ENCODE results near the gene POLD2.
"Not testable (repeated sequence)": the region's sequence is repeated elsewhere in the genome, so short reads cannot be mapped to it uniquely, and the experiment has no call there.

The POLD2 gene

DNA sequence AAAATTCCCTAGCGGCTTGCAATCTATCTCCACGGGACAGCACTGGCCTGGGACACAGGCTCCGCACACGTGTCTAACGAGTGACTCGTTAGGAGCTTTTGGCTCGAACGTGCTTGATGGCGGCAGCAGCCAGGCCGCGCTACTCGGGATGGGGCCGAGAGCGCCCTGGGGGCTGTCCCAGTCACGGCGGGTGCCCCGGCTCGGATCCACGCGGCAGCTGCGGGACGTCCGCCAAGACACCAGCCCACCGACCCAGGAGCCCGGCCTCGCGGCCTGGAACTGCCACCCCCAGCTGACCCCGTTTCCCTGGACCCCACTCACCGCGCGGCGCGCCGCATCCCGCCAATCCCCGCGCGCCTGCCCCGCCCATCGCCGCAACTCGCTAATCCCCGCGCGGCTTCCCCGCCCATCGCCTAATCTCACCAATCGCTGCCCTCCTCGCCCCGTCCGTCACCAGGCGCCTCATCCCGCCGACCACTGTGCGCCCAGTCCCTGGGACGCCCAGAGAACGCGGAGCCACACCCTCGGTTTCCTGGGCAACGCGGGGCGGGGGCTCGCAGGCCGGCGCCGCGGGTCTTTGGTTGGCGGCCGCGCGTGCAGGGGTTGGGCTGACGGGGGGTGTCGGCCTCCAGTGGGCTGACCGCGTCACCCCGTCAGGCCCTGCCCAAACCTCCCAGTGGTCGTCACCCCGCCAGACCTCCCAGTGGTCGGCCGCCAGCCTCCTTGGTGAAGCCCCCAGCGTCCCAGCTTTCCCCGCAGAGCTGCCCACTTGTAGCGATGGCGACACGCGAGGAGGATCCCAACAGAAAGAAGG is at the start of gene POLD2:
Gene POLD2, minus strand, starts transcription at position 359 of the 814 bp plus-strand sequence. CDS start 1,495 bp downstream, outside the sequence.
- peak; percentile 96 for DNase-seq

DNA sequence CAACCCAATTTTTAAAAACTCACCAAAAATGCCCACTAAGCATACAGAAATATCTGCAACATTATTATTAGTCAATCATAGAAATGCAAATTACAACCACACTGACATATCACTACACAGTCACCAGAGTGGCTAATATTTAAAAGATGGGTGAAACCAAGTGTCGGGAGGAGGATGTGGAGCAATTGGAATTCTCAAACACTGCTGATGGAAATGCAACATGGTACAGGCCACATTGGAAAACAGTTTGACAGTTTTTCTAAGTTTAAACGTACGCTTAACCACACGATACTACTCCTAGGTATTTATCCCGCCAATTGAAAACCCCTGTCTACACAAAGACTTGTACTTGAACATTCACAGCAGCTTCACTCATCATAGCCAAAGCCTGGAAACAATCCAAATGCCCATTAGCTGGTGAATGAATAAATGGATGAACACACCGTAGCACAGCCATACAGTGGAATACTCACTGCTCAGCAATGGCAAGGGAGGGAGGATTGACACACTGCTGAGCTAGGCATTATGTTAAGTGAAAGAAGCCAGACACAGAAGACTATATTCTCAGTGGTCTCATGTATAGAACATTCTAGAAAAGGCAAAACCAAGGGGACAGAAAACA is 49.6 kb upstream of the POLD2 start:
- DNase-seq: no peak

DNA sequence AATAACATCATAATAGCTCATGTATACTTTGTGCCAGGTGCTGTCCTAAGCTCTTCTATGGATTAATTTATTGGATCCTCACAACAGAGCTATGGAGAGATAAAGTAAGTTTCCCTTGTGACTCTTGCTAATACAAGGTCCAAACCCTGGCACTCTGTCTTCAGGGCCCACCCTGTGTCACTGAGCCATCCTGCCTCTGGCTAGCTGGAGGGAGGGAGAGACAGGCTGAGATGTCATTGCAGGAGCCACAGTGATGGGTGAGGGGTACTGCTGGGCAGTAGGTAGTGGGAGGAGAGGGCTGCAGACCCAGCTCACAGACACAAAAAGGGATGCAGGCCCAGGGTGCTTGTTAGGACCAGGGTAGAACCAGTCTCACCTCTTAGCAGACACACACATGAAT is 49.0 kb upstream of the POLD2 start:
- DNase-seq: no peak

DNA sequence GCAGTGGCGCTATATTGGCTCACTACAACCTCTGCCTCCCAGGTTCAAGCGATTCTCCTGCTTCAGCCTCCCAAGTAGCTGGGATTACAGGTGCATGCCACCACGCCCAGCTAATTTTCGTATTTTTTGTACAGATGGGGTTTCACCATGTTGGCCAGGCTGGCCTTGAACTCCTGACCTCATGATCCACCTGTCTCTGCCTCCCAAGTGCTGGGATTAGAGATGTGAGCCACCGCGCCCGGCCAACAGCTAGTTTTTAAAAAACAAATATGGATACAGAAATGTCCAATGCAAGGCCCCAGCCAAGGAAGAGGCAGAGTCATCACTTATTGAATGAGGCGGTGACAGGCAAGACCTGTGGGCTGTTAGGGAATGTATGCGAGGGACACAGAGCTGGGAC is 48.6 kb upstream of the POLD2 start:
- not testable (repeated sequence) for DNase-seq

DNA sequence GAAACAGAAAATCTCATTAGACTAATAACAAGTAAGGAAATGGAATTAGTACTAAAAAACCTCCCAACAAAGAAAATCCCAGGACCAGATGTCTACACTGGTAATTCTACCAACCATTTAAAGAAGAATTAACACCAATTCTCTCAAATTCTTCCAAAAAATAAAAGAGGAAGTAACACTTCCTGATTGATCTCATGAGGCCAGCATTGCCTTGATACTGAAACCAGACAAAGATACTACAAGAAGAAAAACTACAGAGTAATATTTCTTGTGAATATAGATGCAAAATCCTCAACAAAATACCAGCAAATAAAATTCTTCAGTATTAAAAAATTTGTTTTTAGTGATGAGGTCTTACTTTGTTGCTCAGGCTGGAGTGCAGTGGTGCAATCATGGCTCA is 44.6 kb upstream of the POLD2 start:
- no peak for DNase-seq

DNA sequence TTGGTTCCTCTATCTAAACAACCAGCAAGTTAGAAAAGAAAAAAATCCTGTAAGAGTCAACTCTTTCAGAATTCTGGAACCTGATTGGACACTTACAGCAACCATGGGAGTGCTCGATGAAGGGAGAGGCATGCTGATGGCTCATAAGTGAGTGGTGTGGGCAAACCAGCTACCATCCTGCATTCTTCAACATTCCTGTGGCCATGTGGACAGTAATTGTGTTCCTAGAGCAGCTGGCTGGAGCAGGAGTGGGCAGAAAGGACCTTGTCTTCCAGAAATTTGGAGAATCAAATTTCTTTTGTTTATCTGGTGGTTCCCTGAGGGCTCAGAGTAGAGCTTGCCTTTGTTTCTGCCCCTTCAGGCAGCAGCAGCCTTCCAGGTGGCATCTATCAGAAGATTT is 40.2 kb upstream of the POLD2 start:
- DNase-seq: peak; percentile 86

DNA sequence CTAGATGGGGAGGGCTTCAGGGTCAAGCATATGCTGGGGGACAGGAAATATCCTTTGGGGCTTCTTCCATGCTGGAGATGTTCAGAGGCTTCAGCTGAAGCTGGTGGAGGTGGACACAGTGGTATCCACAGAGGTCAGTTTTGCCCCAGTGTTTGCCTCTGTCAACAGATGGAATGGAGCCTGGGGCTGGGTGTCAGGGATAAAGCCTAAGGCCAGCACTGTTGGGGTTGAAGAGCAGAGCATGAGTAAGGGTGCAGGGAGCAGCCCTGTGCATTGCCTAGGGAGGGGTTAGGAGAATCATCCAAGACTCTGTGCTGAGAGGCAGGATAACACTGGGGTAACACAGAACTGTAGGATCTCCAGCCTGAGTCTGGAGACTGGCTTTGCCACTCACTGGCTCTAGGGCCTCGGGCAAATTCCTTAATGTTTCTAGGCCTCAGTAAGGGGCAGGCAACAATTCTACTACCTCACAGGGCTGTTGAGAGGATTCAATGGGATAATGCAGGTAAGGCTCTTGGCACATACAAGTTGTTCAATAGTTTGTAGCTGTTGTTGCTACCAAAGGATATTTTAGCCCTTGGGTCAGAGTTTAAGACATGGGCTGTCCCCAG is 39.5 kb upstream of the POLD2 start:
- no peak for DNase-seq

DNA sequence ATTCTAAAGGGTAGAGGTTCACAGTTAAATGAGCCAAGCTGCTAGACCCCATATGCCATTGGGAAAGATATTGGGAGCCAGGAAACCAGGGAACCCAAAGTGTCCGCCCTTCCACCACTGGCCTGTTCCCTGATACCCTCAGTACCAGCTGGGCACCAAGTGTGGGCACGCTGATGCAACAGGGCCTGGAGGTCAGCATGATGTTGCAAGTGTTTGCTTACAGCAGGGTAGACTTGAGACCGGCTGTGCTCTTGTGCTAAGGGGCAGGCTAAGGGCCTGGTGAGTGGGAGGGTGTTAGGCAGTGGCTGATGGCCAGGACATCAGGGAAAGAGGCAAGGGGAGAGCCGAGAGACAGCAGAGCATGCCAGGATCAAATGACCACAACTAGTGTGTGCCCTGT is 38.8 kb upstream of the POLD2 start:
- no peak for DNase-seq

DNA sequence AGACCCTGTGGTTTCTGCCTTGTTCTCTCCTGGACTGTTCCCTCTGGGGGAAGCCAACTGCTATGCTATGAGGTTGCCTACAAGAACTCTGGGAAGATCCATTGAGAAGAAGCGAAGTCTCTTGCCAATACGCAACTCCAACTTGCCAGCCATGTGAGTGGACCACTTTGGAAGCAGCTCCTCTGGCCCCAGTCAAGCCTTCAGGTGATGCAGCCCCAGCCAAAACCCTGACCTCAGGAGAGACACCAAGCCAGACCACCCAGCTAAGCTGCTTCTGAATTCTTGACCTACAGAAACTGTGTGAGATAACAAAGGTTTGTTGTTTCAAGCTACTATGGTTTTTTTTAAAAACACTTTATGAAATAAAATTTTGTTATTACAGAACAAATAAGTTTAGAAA is 38.0 kb upstream of the POLD2 start:
- no peak for DNase-seq

DNA sequence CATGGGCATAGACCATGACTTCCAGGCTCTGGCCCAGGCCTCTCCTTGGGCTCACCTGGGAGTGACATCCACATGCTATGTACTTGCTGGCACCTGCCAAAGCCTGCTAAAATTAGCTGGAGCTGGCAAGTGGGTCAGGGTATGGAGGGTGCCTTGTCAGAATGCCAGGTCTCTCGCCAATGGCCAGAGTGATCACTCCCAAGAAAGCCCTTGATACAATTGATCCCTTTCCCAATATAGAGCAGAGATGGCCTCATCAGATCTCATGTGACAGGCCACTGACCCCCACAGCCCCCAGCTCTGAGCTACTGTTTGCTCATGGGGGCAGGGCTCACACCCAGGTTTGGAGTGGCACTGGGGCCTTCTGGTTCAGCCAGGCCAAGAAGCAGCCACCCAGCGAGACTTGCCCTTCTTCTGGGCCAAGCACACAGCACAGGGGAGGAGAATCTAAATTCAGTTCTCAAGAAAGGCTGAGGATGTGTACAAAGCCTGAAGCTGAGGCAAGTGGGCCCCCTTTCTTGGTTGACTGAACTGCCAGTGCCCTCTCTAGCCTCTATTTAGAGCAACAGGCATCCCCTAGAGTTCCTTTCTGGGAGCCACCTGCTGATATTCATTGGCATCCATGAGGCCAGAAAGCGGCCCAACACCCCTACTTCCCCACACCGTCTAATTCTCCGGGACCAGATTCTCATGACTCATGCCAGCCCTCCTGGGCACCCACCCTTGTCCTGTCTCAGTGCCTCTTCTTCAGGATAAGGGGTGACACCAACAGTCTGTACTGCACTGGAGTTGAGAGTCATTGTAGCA is 36.7 kb upstream of the POLD2 start:
- no peak for DNase-seq

DNA sequence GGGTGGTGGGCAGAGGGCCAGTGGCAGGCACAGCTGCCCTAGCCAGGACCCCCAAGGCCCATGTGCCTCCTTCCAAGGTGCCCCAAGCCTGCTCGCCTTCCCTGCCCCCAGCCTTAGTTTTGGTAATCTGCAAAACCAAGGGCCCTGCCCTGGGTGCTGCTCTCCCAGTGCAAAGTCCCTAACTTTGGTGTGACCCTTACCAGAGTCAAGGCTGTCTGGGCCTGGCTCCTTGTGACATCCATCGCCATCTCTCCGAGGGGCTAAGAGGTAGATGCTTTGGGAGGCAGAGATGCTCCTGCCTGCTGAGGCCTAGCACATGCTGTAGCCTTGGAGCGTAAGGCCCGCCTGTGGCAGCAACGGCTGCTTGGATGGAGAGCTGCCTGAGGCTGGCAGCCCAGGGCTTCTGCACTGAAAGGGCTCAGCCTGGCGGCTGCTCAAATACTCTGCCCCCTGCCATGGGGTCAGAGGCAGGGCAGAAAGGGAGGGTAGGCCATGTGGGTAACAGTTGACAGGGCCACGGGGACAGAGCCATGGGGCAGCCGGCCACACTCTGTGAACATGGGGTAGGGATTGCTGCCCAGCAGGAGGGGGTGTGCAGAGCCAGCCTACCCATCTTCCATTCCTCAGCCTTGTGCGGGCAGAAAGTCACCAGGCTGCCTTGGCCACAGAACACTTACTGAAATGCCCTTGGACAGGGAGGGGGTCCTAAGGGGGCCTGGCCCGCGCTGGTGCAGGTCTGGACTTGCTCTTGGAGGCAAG is 35.7 kb upstream of the POLD2 start:
- no peak for DNase-seq

DNA sequence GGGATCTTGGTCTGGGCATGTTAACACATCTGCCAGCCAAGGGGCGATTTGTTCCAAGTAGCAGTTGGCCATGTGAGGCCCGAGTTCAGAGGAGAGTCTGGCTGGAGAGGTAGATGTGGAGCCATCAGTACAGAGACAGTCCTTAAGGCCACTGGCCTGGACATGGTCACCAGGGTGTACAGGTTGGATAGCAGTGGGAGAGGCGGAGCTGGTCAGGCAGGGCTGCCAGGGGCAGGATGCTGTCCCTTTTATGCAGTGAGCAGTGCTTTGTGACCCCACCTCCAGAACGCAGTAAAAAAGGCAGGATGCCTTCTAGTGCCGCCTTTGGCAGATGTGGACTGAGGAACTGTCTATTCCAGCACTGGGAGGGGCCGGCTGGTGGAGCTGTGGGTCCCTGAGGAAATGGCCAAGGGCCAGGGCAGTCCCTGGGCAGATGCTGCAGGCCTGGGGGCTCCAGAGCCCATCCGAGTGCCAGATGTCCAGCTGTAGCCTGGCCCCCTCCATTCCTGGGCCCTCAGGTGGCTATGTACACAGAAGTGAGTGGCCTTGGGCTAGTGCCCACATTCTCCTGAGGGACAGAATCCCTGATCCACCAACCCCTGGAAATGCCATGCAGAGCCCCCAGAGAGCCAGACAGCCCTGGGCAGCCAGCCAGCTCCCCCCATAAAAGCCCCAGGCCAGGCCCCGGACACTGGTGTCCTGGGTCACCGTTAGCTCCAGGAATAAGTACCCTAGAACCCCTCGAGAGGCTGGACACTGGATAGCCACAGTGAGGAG is 34.9 kb upstream of the POLD2 start:
- no peak for DNase-seq

DNA sequence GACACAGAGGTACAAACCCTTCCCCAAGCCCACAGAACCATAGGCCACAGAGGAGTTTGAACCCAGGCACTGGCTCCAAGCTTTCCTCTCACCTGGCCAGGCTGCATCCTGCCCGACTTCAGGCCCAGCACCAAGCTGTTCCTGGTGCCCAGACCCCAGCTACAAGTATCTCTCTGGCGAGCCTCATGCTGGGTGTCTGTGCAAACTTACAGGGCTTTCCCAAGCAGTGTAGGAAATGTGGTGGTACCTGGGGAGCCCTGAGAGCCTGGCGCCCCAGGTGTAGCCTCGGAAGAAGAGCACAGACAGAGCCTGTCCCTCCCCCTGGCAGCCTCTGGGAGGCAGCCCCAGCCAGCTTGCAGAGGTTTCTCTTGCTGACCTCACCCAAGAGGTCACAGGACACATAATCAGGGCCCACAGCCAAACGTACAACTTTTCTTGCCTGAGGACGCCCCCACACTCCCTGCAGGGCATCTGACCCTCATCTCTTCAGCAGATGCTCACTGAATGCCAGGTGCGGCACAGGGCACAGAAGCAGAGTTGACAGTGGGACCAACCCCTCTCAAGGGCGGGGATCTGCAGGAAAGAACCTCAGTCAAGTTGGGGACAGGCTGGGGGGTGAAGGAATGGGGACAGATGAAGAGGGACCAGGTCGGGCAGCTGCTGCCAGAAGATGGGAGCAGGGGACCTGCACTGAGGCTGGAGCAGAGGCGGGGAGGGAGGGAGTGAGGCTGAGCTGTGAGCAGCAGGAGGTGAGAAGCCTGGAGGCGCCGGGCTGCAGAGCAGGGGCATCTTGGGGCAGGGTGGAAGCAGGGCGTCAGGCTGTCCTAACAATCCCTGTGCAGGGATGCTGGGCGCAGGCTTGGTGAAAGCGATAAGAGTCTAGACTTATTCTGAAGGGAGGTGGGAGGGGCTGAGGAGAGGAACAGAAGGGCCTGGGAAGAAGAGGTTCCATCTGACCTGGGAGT is 34.0 kb upstream of the POLD2 start:
- no peak for DNase-seq

DNA sequence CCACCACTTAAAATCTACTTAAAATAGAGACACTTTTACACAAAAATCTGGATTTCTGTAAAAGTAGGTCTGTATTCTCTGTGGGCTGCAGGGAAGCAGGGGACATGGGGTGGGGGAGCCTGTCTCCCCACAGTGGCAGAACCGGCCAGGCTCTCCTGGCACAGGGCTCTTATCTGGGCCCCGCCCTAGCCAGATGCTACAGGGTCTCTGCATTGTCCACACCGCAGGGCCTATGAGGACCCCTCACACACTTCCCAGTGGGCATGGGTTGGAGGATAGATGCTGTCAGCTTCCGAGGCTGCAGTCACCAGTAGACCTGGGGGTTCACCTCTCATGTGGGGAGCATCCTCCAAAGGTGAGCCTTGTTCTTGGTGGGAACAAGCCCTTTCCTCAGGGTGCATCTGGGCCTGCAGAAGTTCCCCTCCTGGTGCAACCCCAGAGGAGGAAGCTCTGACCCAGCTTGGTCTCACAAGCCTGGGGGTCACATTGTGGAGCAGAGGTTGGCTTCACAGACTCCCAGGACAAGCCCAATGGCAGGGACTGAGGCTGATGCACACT is 33.2 kb upstream of the POLD2 start:
- no peak for DNase-seq

DNA sequence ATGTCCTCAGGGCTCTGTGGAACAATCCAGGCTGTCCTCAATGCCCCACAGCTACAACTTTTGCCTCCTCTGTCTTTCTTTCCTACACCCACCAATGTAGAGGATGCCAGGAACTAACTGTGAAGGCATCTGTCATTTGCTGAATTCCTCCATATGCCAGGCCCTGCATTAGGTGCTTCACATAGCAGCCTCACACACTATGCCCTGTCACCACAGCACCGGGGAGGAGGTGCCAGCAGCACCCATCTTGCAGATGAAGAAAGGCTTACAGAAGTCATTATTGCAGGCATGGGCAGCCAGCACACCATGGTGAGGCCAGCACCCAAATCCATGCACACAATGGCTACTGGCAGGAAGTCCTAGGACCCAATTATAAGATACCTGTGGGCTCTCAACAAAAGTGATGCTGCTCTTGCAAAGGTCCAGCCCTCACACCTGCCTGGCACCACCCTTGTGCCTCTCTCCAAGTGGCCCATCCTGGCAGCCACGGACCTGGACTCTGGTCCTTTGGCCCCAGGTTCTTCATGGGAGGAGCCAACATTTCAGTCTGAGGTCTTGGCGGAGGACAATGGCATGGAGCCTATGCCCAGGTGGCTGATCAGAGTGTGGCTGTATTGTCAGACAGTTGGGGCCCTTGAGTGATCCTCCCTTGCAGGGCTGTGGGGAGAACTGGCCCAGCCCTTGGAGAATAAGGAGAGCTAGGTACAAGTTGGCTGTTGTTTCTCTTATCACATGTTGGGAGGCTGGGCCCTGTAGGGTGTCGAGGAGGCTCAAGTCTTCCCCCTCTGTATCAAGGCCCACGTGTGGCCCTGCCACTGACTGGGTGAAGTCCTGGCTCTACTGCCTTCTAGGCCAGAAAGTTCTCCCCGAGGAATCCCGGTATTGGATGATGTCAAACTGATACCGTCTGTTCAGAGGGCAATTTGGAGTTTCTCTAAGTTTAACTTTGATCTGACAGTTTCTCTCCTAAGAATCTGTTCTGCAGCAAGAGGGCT is 32.1 kb upstream of the POLD2 start:
- DNase-seq: no peak

DNA sequence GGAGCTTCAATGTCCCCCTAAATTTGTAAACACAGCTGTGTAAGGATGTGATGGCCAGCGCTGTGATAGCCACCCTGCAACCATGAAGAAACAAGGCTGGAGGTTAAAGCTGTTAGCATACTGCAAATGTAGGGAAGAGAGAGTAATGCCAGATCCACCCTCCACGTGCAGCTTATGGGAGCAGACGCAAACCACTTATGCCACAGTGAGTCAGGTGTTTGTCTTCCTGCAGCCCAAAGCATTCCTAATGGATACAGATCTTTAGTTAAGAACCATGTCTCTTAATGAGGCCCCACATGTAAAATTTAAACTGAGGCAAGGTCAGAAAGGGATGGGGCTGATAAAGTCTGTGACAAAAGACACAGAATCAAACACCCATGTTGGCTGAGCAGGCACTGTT is 31.4 kb upstream of the POLD2 start:
- DNase-seq: no peak

DNA sequence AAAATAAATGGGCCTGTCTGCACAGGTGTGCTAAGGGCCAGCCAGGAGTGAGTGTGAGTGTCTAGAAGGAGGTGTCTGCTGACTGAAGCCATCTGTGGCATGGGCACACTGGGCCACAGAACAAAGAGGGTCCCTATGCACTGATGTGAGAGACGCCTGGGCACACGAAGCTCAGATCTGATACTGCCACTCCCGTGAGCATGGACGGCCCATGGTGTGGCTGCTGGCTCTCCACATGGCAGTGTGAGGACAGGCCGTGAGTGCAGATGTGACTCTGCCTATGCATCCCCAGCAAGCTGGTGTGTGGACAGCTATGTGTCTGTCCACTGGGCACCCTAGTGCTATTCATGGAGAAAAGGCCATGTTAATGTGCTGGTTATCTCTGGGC is 30.6 kb upstream of the POLD2 start:
- no peak for DNase-seq

DNA sequence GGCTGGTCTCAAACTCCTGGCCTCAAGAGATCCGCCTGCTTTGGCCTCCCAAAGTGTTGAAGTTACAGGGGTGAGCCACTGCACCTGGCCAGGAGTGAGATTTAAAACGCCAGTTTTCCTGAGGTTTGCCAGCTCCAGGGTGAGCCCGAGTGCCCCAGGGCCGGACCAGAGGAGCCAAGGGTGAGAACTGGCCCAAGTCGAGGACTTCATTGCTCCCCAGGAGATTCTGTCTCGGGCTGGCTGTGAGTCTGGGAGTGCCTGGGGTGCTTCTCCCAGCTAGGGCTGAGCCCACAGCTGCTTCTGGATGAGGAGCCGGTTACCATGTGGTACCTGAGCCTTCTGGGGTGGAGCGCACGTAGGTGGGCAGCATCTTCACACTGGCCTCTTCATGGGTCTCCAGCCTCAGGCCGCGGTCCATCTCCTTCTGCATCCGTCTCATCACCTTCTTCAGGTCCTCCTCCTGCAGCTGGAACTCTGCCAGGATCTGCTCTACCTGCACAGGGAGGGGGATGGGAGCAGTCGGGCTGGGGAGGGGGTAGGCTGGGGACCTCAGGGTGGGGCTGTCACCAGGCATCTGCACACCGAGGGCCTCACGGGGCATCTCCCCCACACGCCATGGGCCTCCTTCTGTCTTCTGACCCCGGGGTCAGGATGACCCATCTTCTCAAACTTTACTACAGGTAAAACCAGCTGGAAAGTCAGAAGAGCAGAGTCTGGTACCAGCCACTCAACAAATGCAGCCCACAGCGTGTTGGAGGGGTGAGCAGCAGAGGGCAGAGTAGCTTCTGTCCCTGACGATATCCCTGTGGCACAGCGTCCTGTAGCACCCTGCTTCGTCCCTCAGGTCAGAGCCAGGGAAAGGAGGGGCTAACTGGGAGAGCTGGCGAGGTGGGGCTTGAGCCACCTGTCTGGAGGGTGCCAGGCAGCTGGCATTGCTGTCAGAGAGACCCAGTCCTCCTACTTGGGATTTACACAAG is 29.9 kb upstream of the POLD2 start:
- no peak for DNase-seq
